Activated CD4-positive, CD25-positive, alpha-beta regulatory T cell treated with anti-CD3 and anti-CD28 coated beads, Interleukin-2, amount 50 U/mL, for 72 hours (primary cell): ENCODE measurements around the gene PRKCZ.

Source experiments
- DNase-seq: peaks from one replicate; pipeline ENCODE4 v3.0.0; 2021

The PRKCZ gene

DNA sequence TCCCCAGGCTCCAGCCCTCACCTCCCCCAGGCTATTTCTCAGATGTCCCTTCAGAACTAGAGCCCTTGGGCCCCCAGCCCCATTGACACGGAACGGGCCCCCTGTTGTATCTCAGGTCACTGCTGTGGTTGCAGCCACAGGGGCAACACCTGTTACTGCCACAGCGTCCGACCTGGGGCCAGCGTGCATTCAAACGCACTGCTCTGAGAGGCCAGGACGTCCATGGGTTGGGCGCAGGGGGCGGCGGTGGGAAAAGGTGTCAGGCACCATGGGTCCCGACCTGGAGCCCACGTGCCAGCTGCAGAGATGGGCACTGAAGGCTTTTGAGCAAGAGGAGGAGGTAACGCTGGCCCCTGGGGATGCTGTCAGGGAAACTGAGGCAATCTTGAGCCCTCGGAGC is 131.1 kb downstream of the PRKCZ start:
- DNase-seq: no peak

DNA sequence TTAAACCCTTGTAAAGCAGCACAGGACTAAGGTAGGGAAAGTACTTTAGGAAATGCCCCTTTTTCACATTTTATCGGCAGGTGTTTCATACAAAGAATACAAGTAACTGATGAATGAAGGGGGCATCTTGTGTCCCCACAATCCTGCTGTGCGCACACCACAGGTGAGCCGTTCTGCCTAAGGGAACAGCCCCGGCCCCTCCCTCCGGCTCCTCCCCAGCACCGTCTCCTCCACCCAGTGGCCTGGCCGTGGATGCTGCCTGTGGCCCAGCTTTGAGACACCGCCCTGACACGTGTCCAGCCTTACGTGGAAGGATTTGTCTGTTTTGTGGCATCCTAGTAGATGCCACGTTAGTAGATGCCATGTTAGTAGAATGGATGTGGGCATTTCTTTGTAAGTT is 131.5 kb downstream of the PRKCZ start:
- no peak for DNase-seq

DNA sequence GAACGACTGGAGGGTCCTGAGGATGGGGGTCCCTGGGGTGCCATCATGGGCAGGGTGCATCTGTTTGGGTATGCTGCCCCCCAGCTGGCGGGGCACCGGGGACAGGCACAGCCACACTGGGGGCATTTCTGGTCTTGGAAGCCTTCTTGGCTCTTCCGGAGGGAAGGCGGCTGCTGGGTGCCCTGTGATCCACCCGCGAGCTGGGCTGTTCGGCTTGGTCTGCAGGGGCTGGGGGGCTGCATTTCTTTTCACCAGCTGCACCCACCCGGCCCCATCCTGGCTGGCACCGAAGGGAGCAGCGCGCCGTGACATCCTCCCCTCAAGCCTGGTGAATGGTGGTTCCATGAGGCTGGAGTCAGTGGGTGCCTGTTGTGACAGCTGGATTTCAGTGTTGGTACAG is 132.2 kb downstream of the PRKCZ start:
- no peak for DNase-seq

DNA sequence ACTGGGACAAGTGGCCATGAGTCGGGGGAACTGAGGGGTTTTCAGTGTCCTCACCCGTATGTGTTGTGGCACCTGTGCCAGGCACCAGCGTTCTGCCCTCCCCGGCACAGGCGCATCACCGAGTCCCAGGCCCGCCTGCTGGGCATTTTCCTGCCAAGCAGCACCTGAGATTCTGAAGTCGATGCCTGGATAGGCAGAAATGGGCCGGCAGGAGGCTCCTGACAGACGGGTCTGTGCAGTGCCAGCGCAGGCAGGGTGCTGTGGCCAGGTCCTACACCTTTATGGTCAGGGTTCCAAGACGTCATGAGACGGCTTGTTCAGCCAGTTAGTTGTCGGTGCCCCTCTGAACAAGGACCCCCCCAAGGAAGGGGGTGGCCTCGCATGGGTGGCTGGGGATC is 133.7 kb downstream of the PRKCZ start:
- no peak for DNase-seq

DNA sequence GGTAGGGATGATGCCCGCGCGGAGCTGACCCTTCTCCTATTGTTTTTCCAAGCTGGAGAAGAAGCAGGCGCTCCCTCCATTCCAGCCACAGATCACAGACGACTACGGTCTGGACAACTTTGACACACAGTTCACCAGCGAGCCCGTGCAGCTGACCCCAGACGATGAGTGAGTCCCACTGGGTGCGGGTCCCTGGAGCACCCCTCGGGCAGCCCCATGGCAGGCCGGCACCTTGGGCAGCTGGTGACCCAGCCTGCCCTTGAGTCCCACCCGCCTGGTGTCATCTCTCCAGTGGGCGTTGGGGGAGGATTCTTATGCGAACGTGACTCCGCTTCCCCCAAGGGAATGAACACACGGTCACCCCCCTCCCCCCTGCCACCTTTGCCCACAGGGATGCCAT is 134.3 kb downstream of the PRKCZ start:
- no peak for DNase-seq

DNA sequence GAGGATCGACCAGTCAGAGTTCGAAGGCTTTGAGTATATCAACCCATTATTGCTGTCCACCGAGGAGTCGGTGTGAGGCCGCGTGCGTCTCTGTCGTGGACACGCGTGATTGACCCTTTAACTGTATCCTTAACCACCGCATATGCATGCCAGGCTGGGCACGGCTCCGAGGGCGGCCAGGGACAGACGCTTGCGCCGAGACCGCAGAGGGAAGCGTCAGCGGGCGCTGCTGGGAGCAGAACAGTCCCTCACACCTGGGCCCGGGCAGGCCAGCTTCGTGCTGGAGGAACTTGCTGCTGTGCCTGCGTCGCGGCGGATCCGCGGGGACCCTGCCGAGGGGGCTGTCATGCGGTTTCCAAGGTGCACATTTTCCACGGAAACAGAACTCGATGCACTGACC is 134.7 kb downstream of the PRKCZ start:
- no peak for DNase-seq

DNA sequence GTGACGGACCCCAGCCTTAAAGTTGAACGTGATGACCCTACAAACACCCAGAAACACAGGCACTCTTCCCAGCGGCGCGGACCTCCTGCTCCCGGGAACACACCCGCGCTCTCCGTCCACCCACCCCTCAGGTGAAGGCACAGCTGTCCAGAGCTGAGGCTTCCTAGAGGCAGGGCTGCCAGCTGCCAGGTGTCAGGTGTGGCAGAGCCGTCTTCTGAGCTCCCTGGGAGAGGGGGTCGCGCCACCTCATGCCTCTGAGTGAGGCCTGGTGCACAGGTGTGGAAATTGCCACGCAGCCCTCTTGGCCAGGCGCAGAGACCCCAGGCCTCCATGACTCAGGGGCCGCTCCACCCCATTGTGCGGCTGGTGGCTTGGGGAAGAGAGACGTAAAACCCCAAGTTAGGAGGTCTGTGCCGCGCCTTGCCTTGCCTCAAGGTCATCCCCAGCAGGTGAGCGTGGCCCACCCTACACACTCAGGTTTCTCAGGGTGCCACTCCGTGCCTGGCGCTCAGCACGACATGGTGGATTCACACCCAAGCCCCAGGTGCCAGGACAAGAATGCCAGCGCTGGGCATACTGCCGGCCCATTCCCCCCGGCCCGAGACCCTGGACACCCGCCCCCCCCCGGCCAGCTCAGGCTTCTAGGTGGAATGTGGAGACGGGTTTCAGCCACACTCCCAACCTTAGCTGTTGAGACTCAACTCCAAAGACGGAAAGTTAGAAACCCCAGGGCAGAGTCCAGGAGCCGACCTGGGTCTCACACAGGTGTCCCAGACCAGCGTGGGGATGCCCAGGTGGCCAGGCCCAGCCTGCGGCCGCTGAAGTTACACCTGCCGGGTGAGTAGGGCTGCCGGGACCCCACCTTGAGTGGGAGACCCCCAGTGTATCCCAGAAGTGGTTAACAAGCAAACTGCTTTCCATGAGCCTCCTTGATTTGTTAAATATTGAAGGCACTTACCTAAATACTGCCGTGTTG is 136.0 kb downstream of the PRKCZ start:
- DNase-seq: no peak

DNA sequence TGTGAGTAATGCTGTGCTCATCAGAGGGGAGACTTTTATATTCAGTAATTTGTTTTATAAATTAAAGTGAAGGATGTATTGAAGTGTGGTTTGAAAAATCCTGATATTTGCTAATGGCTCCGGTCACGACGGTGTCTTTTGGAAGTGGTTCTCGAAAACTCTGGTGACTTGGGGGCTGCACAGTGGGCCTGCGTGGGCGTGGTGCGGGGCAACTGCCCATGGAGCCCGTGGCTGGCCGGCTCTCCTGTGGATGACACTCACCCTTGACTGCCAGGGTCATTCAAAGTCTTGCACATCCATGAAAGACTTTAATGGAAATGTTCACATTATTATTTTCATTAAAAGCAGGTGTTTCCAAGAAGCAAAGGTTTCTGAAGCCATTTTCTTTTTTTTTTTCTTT is 136.7 kb downstream of the PRKCZ start:
- DNase-seq: no peak

DNA sequence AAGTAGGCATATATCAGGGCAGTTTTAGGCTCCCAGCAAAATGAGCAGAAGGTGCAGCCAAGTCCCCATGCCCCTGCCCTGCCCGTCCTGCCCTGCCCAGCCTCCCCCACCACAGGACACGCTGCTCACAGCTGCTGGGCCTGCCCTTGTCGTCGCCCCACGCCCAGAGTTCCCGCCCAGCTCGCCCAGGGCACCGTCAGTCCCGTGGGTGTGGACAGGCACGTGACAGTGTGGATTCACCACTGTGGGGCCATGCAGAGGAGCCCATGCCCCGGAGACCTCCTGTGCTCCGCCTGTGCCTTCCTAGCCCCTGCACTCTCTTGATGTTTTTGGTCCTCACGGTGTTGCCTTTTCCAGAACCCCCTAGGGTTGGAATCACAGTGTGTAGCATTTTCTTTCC is 137.4 kb downstream of the PRKCZ start:
- no peak for DNase-seq

DNA sequence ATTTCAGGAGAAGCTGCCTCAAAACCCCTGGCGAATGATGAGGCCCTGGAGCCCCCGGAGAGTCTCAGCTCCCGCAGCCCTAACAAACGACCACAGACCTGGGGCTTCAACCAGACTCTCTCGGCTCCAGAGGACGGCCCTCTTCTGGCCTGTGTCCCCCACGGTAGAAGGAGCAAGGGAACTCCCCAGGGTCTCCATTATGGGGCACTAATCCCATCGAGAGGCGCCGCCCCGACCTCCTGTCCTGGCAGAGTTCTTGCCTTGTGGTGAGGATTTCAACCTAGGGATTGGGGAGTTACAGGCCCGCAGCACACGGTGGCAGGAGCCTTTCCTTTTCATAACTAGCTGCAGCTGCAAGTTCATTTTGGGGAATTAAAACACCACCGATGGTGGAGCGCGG is 138.1 kb downstream of the PRKCZ start:
- DNase-seq: no peak

DNA sequence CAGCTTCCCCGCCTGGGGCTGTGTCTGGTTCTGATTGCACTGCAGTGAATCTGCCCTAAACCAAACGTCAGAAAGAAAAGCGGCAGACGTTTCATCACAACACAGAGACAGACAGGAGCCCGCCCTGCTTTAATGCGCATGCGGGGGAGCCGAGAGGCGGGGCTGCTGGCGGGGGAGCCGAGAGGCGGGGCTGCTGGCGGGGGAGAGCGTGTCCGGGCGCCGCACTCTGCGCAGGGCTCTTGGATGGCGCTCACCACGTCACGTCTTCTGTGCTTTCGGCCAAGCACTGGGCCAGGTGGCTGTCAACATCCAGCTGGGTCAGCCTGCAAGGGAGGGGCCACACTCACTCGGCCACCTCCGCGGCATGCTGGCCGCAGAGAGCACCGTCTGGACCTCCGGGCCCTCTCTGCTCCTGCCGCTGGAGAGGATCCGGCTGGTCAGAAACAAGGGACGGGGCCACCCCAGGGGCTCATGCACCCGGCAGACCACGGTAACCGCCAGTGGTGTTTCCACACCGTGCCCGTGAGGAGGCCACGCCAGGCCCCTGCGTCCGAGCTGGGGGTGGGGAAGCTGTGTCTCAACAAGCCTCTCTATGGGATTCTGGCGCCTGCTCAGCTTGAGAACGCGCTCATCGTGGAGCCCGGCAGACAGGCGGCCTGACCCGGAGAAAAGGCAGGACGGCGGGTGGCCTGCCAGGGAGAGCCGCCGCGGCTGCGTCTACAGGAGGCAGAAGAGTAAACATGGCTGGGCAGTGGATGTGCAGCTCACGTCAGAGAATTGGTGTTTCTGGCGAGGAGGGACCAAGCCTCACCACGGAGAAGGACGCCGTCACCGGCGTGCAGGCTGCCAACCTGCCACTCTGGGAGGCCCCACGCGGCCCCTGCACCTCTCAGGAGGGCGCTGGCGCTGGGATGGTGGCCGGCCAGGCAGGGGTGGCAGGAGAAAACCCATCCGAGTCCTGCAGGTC is 139.5 kb downstream of the PRKCZ start:
- DNase-seq: peak; percentile 87

DNA sequence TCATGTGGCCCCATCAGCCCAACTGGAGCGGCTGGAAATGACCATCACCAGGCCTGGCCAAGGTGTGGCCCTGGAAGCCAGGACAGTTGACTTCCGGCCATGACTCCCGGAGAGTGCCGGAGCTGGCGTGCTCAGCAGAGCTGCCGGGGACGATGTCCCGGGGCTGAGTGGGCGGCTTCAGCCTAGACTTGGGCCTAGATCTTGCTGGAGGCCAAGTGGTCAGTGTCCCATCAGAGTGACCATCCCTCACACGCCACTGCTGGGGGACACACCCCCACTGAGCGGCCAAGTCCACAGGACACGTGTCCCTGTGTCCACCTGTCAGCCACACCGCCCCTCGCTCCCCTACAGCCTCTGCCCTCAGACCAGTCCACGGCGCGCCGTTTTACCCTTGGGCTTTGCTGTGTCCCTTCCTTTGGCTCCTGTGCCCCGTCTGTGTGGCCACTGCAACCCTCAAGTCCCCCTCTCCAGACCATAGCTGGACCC is 140.3 kb downstream of the PRKCZ start:
- no peak for DNase-seq

DNA sequence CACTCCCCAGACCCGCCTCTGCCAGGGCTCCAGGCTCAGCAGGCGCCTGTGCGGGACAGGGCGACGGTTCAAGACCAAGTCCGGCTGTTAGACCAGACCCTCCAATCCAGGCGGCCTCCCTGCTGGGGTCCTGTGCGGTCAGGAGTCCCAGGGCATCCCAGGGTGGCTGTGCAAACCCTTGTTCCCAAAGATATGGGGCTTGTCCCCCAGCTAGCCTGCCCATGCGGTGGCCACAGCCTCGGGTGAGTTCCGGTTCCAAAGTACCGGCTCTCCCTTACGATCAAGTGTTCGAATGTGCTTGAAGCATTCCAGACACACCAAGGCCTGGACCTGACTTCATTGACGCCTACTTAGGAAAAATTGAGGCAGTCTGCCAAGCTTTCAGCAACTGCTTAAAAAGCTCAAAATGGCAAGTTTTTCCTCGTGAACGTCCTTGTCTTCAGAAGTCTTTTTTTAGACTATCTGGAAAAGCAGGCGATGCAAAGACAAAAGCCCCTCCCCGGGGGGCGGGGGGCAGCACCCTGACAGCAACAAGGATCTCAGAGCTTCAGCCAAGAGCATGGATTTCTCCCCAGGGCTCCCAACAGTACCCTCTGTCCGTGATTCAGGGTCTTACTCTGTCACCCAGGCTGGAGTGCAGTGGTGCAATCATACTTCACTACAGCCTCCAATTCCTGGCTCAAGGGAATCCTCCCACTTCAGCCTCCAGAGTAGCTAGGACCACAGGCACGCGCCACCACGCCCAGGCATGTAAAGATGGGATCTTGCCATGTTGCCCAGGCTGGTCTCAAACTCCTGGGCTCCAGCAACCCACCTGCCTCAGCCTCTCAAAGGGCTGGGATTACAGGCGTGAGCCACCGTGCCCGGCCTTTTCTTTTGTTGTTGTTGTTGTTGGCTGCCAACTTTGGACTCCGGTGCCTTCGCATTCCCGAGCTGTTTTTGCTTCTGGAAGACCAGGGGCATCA is 142.1 kb downstream of the PRKCZ start:
- DNase-seq: no peak

DNA sequence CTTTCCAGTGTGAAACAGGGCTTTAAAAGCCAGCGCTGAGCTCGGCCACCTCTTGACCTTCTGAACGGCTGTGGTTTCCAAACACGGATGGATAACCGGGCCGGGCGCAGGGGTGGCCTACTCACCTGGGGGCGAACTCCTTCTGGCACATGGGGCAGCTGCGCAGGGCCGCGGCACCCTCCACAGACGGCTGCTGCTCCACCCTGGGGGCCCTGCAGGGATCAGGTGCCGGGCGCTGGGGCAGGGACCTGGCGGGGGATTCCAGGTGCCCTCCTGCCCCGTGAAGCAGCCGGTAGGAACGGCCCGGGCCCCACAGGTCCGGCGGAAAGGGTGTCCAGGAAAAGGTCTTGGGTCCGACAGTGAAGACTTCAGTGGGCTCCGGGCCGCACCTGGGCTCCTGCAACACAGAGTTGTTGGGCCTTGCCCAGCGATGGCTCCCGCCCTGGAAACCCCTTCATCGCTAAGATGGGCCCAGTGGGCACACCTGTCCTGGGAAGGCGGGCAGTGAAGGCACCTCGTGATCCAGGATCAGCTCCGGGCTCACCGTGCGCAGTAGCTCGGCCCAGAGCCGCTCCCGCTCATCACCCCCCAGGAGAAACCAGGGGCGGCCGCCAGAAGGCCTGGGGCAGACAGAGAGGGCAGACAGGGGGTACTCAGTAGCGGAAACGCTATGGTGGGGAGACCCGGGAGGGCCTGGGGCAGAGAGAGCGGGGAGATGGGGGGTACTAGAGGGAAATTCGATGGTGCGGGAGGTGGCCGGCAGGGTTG is 143.5 kb downstream of the PRKCZ start:
- no peak for DNase-seq

DNA sequence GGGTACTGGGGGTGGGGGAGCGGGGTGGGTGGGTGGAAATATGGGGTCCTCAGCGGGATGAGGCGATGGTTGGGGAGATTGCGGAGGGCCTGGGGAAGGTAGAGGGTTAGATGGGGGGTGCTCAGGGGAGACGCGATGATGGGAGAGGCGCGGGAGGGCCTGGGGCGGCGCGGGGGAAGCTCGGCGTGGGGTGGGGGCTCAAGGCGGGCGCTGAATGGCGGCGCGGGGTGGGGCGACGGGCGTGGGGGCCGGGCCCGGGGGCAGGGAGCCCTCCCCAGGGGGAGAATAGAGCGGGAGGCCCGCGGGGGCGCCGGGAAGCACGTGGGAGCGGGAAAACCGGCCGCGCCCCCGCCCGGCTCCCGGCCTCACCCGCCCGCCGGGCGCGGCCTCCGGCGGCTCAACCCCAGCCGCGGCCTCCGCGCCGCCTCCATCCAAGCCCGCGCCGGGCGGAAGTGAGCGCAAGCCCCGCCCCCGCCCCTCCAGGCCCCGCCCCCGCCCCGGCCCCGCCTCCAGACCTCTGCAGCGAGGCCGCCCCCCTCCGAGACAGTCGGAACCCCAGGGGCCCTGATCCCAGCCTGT is 144.2 kb downstream of the PRKCZ start, which contains the start of gene FAAP20:
Gene FAAP20, minus strand, starts transcription at position 454 of the 579 bp plus-strand sequence. Its CDS starts 23 bp downstream, at position 431.
- DNase-seq: no peak

DNA sequence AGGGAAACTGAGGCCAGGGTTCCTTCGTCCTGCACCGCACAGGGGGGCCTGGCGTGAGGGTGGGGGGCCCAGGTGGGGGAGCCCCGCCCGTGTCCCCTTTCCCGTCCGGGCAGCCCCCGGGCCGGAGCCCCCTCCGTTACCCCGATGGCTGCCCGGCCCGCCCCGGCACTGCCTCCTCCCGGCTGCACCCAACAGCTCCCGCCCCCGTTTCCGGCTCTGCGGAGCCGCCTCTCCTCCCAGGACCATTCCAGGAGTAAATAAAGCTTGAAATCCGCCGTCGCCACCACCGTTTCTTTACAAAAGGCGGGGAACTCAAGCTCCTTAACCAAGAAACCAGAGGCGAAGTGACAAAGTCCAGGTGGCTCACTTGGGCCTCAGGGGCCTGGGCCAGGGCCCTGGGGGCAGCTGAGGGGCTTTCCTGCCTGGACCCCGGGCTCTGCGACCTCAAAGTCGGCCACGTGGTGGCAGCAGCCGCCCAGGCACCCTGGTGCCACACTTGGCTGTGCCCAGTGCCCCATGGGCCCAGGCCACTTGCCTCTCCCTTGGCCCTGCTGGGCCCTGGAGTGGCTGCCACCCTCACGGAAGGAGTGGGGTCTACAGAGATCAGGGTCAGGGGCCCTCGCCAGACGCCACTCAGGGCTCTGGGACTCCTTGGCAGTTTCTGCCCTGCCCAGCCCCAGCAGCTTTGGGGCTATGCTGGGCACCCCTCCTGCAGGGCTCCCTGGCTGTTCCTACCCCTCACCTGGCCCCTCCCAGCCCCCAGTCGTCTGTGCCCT is 144.9 kb downstream of the PRKCZ start:
- DNase-seq: peak; percentile 89

DNA sequence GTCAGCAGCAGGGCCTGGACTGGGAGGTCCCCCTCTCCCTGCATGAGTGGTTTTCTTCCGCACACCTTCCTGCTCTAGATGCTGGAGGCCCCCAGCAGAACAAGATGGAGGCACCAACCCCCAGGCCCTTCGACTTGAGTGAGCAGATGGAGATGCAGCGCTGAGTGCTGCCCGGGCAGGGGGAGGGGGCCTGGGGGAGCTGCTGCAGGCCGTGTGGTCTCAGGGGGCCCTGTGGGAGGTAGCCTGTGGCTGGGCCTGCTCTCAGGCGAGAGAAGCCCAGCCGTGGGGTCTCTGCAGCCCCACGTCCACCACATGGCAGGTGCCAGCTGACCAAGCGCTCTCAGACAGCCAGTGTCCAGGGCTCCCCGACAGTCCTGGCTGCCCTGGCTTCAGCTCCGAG is 145.6 kb downstream of the PRKCZ start:
- no peak for DNase-seq

DNA sequence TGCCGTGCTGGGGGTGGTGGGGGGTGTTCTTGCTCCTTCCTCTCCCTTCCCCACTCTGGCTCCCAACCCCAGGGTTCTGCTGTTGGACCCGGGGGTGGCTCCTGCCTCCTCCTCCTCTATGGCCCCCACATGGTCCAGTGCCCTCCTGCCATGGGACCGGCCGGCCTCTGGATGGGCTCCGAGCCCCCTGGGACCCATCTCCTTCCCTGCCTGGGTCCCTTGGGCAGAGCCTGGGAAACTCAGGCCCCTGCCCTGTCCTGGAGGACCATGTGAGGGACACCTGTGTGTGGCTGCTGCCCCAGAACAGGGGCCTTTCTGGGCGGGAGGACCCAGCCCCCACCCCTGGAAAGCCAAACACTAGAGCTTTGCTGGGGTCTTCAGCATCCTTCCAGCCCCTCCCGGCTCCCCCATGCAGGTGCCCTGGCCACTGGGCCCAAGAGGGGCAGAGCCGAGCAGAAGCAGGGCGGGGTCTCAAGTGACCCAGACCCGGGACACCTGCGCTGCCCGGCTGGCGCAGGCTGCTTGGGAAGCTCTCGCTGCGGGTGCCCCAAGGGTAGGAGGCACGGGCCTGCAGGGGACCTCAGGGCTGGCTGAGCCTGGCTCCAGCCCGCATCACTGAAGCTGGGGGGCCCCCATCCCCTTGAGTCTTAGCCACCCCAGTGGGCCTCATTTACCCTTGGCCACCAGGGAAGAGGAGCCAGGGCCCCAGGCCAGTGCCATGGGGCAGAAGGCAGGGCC is 146.9 kb downstream of the PRKCZ start:
- no peak for DNase-seq

DNA sequence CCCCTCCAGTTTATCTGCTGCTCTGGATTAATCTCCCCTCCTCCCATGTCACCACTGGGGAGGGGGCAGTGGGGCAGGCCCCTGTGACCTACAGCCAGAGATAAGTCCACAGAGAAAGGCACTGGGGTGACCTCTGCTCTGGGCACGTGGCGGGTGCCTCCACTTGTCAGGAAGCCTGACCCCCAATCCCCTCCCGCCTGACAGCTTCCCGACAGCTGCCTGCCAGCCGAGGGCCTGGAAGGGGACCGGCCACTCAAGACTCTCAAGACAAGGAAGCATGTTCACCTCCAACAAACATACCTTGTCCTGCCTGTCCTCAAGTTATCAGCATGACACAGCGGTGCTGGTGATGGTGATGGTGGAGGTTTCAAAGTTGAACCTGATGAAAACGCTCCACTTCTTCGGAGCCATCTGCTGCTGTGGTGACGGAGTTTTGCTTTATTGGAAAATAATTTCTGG is 147.5 kb downstream of the PRKCZ start:
- DNase-seq: no peak
